GM21423 (cell line): Measurements from ENCODE around the gene FOXP1.

ENCODE experiments used
- ATAC-seq: cut with Tn5 transposase; IDR thresholded peaks from one replicate; pipeline ENCODE4 v1.9.1; 2021; ENCODE audit warnings: mild to moderate bottlenecking, moderate library complexity; ENCODE audit not compliant: unreplicated experiment

The FOXP1 gene

DNA sequence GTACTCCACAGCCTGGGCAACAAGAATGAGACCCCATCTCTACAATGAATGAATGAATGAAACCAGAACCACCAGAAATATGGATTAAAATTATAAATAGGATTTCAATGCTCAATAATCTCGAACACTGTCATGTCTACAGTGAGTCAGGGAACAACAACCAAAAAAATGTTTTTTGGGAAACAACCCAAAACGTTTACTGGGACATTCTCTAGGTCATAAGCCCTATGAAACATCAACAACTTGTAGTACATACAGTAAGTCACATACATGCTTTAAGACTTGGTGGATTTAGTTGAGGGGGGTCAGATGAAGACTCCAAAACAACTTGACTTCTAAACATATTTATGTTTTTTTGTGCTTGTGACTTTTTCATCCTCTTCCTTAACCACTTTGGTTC, 511.2 kb downstream of the FOXP1 start:
- ATAC-seq, result no peak

DNA sequence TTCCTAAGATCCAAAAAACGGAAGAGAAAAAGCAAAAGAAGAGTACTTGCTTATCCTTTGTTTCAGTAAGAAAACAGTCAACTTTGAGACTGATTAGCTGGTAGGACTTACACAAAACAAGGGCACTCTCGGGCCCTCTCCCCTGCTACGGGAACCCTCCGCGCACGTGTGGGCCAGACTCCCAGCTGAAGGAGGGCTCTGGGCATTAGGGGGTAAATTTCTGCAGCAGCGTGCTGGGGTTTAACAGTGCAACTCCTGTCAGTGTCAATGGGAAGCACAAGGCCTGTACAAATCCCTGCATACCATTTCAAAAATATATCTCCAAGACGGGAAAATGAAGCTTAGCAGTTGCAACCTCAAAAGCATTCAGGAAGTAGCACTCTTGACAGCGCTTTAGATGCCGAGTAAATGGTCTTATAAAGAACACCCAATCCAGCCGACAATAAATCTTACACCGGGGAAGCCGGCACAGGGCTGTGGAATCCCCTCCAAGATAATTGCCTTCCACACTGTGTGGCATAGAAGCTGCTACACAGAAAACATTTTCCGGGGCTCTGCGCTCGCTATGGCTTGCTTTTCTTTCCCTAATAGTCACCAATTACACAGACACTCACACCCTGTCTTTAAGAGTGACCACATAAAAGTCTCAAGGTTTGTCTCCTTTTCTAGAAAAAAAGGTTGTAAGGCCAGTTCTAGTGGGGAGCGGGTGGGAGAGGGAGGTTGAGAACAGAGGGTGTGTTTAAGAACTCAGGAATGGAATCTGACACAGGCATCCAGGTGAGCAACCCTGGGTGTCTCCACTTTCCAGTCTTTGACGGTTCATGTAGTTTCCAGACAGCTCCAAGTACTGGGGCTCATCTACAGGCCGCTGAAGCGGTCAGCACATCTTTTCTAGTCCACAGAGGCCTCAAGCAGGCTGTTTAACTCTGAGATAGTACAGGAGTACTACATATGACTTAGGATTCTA, 512.7 kb downstream of the FOXP1 start:
- ATAC-seq, result no peak

DNA sequence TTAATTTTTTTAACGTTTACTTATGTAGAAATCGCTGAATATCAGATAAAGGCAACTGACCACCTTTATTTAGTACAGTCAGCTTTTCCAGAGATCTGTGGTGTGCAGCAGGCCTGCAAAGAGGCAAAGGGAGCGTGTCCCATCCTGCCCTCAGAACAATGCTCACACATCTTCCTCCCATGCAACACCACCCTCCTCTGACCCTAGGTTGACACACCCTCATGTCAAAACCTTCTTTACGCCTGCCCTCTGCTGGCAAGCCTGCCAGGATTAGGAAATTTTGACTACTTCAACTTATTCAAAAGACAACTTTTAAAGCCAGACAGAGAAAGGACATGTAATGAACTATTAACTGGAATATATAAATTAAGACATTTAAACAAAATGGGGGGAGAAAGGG, 513.7 kb downstream of the FOXP1 start:
- ATAC-seq, result peak; percentile 53

DNA sequence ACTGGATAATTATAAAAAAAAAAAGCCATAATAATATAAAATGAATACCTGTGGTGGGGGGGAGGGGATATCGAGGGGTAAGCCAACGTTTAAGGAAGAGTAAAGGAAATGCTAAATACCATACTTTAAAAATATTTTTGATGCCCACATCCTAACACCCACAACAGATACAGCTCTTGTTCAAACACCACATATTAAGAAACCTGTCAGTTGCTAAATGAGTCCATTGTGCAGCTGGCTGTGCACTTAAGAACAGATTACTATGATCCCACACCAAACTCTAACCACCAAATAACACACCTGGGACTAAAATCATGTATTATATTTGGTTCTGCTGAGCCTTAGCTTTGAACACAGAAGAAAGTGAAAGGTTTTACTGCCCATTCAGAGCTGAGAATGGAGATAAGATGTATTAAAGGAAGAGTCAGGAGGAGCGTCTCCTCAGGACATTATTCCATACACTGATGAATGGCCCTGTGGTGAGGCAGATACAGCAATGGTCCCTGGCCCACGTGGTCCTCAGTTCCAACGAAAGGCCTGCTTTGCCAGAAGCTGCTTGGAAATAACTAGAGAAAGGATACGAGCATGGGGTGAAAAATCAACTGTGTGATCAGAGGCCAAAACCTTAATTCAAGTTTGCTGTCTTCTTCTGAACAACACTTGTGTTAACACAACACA, 515.4 kb downstream of the FOXP1 start:
- ATAC-seq, result no peak

DNA sequence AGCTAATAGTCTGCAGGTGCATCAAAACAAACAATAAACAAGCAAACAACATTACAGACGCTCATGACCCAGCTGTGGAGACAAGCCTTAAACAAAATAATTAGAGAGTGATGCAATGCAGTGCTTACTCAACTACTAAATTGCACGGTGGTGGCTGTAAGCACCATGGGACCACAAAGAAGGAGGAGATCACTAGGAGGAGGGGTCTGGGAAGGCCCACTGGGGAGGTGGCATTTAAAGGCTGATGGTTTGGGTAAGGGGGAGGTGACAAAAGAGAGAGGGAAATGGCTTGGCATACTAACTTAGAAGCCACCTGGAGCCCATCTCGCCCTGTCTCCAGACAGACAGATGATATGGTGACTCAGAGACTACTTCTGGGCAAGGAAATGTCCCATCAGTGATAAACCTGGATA, 516.7 kb downstream of the FOXP1 start:
- ATAC-seq, result no peak

DNA sequence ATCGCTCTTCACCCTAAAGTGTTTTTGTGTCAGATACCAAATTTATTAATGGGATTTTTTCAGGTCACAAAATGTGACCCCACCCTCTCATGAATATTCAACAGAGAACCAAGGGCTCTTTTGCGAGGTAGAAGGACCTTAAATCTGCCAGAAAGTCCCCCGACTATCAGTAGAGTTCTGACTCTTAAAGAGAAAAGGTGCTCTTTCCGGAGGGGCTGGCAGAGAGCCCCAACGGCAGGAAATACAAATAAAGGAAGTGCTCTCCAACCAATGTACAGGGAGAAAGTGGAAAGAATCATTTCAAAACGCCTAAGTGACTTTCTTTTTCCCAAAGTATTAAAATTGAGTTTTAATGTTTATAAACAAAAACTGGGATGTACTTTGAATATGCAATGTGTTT, 517.2 kb downstream of the FOXP1 start:
- ATAC-seq, result no peak

DNA sequence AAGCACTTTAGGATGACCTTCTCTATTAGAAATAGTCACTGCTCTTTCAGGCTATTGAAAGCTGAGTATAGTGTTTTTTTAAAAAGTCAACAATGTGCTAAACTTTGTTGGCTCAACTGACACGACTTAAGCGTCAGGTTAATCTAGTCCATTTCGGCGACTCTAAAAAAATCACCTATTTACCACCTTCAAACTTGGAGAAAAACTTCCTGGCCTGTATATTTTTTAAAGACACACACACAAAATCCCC, 517.8 kb downstream of the FOXP1 start:
- no peak for ATAC-seq

DNA sequence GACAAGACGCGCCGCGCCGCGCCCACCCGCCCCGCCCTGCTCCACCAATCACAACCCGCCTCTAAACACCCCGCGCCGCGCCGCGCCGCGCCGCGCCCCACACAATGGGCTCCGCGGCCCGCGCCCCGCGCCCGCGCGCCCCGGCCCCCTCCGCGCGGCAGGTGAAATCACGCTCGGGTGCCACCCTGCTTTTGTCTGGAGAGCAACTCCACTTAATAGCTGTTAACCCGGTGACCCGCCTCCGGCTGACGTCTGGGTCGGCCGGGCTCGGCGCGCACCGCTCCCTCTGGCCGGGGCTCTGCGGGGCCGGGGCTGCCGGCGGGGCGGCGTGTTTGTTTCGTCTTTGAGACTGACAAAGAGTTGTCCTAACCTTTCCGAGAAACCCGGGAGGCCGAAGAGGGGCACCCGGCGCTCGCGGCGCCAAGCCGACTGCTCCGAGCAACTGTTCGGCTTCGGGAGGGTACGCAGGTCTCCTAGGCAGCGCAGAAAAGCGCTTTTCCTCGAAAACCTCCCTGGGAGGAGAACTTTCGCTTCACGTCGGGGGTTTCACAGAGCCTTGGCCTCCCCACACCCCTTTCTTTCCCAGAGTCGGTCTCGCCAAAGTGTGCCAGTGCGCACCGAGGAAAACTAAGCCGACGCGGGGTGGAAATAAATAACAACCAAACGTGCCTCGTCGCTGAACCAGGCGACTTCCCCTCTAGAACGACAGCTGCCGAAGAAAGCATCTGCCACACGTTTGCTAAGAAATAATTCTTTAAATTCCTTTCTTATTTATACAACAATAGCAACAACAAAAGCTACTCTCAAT, 518.4 kb downstream of the FOXP1 start:
- ATAC-seq, result peak; percentile 22

DNA sequence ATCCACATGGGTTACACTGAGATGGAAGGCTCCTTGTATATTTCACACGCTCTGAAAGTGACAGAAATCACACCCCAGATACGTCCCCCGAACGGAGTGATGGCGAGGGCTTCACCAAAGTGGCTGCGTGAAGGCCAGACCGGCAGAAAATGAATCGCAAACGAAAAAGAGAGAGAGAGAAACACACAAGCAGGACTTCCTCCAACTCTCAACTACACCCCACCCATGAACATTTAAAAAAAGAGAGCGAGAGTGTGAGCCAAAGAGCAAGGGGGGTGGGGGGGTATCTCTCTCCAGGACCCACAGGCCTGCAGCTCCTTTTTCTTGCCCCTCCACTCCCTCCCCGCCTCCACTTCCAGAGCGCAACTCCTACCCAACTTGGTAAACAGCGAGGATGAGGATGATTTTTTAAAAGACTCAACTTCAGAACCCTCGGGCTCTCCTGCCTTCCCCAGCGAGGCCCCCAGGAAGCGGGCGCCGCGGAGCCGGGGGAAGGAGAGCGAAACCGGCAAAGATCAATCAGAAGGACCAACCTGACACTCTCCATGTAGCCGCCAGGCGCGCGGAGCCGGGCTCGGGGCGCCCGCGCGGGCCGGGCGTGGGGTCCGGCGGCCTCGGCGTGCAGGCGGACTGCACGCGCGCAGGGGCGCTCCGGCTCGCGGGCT, 519.1 kb downstream of the FOXP1 start:
- peak; percentile 18 for ATAC-seq

DNA sequence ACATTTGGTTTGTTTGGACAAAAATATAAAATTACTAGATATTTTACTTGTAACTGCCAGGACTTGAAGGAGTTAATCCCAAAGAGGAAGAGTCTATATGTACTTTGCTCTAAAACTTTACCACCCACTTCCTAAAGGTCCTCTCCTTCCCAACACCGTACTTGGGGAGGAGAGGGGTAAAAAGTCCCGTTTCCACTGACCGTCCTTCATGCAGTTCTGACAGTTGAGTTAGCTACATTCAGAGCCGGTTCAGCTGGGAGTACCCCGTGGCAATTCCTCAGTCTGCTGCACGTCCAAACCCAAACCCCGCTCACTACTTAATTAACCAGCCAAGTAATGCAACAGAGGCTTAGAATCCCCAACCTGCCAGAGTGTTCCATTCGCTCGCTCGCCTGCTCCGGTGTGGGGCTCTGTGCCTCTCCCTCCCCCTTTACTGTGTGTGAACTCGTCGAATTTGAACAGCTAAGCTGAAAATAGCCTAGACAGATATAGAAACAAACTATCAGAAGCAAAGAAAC, 519.7 kb downstream of the FOXP1 start:
- ATAC-seq, result peak; percentile 40

DNA sequence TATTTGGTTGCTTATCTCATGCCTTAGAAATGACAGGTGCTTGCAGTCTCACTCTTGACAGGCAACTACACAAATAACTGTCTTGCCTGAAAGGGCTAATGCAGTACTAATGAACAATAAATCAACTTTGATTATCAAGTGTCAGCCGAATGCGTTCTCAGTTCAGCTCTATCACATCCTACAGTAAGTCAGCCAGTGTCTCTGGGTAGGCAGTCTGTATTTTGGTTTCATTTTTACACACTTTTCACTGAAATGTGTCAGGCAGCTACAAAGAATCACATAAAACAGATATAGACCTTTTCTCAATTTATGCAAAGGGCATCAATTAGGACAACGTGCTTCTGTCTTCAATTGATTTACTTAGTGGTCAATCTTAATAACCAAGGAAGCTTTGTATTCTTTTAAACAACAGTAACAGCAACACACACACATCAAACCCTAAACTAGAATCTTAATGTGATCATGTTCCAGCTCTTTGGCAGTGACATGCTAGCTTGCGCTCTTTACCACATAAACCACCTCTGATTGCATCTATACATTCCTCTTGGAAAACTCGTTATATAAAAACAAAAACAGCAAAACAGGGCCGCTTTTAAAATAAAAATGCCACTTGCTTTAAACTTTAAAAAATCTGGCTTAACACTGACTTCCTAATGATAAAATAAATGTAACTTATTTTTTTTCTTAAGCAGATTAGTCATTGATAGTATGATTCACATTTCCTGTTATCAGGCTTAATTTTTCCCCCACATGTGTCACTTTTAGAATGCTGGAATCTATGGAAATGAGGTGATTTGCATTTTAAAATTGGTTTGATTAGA, 520.4 kb downstream of the FOXP1 start:
- peak; percentile 40 for ATAC-seq

DNA sequence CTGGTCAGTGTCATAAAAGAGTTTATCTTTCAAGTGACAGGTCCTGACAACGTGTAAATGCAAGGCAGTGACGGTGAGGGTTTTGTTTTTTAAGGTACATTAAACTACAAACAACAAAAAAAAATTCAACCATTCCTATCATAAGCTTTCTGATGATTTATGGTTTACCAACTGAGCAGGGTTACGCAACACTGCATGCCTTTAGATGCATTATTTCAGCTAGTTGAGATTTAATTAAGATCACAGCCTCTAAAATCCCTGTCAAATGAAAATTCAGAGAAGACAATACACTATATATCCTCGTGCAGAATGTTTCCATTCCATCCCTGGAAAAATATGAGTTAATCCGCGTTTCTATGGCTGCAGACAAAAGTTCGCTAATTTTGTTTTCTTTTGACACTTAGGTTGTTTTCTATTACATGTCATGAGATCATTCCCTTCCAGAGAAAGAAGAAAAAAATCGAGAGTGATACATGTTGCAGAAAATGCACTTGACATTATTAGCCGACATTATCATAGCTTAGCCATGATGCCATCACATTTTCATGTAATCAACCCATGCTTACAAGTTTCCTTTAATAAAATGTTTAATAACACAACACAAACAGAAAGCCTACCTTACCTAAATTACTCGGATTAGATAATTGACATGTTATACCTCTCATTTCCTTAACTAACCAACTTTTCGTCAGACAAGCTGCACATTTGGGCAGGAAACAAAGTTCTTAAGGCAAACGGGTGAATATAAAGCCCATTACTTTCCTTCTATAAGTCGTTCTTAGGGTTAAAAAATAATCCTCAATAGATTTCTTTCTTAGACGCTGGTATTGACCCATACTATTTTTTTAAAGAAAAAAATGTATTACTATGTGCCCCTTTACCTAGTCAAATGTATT, 521.2 kb downstream of the FOXP1 start:
- ATAC-seq, result no peak

DNA sequence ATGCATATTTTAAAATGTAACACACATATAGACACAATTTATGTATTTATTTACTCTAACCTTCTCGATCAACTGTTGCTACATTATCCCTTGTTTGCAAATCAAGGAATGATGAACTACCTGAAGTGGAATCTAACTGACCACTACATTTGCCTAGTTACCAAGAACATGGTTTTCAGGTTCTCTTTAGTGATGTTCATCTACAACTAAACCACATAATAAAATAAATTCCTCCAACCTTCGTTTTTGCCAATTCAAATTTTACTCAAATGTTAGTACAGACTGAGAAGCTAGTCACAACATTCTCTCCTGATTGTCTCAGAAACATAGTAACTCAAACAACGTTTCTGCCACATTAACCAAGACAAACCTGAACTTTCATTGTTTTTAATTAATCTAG, 521.9 kb downstream of the FOXP1 start:
- ATAC-seq, result no peak

DNA sequence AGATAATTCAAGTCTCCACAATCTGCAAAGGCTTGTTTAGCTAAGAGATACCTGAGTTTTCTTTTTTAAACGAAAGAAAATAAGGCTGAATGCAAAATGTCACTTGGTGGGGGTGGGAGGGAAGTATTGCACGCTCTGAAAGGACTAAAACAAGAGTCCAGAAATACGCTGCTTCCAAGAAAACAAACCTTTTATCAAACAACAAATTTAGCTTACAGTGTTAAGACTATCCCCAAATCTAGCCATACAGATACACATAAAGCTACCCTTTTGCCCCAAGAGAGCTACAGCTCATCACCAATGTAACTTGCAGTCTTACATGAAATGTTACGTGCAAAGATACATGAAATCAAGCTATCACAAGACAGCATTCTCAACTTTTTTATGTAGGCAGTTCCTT, 522.5 kb downstream of the FOXP1 start:
- no peak for ATAC-seq

DNA sequence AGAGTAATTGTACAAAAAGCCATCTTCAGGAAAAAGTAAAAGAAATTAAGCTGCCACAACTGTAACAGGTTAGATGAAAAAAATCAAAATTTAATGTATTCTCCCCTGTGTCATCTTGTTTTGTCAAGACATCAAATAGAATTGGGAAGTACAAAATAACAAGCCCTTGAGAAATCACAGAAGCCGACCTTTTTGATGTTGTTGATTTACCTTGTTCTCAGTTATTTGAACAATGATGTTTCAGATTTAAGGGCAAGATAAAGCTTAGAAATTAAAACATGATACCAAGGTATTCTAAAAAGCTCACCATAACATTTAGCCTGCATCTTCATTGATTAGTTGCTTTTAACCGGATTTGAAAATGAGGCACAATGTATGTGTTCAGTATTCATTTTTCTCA, 523.0 kb downstream of the FOXP1 start:
- no peak for ATAC-seq

DNA sequence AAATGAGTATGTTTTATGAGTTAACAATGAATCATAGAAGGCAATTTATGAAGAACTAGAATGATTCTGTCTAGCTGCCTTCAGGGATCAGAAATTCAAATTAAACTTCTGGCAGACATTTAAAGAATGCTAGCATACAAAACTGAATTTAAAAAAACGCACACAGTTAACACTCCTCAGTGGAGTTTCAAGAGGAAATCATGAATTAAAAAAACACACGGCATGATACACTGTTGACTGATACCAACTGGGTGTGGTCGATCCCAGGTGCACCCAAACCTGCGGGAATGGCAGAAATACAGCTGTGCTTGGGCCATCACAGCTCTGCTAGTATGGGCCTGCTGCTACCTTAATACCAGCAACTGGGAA, 526.0 kb downstream of the FOXP1 start:
- no peak for ATAC-seq

DNA sequence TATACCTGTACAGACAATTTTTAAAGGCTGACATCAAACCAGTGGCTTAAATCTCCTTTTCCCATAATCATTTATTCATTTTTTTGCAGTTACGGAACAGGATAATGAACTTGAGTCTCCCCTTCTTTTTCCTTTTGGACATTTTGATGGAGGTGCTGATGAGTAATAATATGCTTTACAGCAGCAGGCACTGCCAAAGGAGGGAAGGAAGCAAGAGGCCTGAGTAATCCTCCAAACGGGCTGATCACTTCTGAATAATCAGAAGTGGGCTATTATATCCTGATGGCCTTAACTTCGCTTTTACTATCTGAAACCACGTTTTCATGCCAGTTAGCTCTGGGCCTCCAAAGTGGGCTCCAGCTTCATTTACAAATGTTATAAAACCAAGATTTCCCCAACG, 527.2 kb downstream of the FOXP1 start:
- no peak for ATAC-seq

DNA sequence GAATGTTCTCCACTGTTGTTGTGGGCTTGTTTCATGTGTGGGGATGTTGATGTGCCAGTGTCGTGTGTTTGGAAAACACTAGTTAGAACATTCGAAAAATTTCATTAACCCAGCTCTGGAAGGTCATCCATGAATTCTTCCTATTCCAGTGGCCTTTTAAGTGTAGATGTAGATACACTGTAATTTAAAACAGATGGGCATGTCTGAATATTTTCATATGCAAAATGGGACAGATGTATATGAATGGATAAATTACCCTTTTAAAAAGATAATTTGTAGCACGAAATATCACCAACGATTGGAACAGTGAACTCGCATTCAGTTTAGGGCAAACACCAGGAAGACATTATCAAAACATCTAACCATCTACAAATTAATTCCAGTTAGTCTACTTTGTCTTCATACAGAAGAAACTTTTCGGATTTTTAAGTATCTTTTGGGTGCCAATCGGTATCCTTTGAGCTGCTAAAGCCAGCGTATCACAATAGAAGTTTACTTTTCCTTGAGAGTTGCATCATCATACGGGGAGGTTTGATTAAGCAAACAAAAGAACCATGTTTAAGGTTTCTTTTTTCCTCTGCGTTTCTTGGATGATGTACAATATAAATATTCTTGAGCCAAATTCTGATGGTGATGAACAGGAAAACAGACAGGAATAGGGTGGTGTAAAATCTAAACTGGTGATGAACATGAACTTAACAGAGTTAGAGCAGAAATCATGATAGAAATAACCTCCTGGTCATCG, 528.1 kb downstream of the FOXP1 start:
- no peak for ATAC-seq
